ENCODE results near the gene SEPTIN1. TPM values are rescaled to one million over a fixed set of nuclear protein-coding genes. Genes with fewer than 3 reads are reported as not detected.

Gene SEPTIN1
- total and polyA plus RNA-seq, 2 of the 13 experiments (the other 11 are each of a cell fraction or from before 2014, with no cell fraction given): 0.18 to 0.67 TPM

GRCh38 chr16:30395155-30395991 lies 13.0 kb upstream of the SEPTIN1 start, which contains the start of gene ZNF48 (continued):
- 0 out of 2 replicates have a peak, but pooled peaks have one; percentile 54 for TF ChIP-seq ZNF318 (CRISPR knock-in tag; IDR thresholded peaks at IDR 0.05)
- no peak for TF ChIP-seq LCORL (IDR thresholded peaks at IDR 0.05)
- peak; percentile 62; the same call in 1 of the 2 replicates for TF ChIP-seq LCORL (CRISPR knock-in tag; IDR thresholded peaks at IDR 0.05)
- TF ChIP-seq NR2C2 (CRISPR knock-in tag; IDR thresholded peaks at IDR 0.05; ENCODE audit: borderline replicate concordance): peak; percentile 89
- TF ChIP-seq CEBPB (IDR thresholded peaks at IDR 0.05; ENCODE audit: borderline replicate concordance, low read depth, low read length): no peak
- no peak for TF ChIP-seq ELF4 (CRISPR knock-in tag; IDR thresholded peaks at IDR 0.05; ENCODE audit: borderline replicate concordance)
- peak; percentile 83 for TF ChIP-seq ETV5 (CRISPR knock-in tag; IDR thresholded peaks at IDR 0.05; ENCODE audit: borderline replicate concordance)
- TF ChIP-seq TGIF2 (CRISPR knock-in tag; IDR thresholded peaks at IDR 0.05): peak; percentile 76
- TF ChIP-seq RBFOX2 (IDR thresholded peaks at IDR 0.05; ENCODE audit: low read depth, low read length): peak; percentile 92
- TF ChIP-seq KDM5A (IDR thresholded peaks at IDR 0.05; ENCODE audit: borderline replicate concordance, low read length): peak; percentile 62; the same call in 1 of the 2 replicates
- TF ChIP-seq ZNF331 (CRISPR knock-in tag; IDR thresholded peaks at IDR 0.05): peak; percentile 77
- TF ChIP-seq DZIP1 (CRISPR knock-in tag; IDR thresholded peaks at IDR 0.05): peak; percentile 69; the same call in 1 of the 2 replicates
- TF ChIP-seq ZNF350 (CRISPR knock-in tag; IDR thresholded peaks at IDR 0.05; ENCODE audit: borderline replicate concordance, low read depth): peak; percentile 64; the same call in 1 of the 2 replicates
- peak; percentile 60; the same call in 1 of the 2 replicates for TF ChIP-seq NFE2L1 (CRISPR knock-in tag; IDR thresholded peaks at IDR 0.05; ENCODE audit: borderline replicate concordance)
- no peak for TF ChIP-seq ZNF451 (CRISPR knock-in tag; IDR thresholded peaks at IDR 0.05)
- no peak for TF ChIP-seq CENPBD1 (CRISPR knock-in tag; IDR thresholded peaks at IDR 0.05; ENCODE audit: borderline replicate concordance, low read depth)
- TF ChIP-seq CAMTA2 (CRISPR knock-in tag; IDR thresholded peaks at IDR 0.05; ENCODE audit: borderline replicate concordance): peak; percentile 54; the same call in 1 of the 2 replicates
